ENCODE data around the gene AVP. TPM values are rescaled to one million over a fixed set of nuclear protein-coding genes. Genes with fewer than 3 reads are reported as not detected.

AVP gene
- total RNA-seq, 1 experiment from 2014 or later = not detected

DNA sequence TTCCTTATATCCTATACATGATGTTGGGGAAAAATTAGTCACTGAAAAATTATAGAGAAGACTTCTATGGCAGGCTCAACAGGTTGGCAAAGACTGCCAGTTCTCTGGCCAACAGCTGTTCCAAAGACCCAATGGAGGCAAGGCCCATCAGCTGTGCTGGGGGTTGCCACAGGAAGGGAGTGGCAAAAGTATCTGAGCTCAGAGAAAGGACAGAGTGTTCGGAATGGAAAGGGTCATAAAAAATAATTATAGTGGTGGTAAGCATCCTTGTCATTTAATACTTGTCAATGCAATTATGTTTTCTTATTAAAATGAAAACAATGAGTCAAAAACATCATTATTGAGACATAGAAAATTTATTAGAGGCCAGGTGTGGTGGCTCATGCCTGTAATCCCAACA, 39.0 kb upstream of the AVP start:
- Histone ChIP-seq H3K27ac (peak overlapping the region; percentile 50), H3K4me3 (no peak overlapping the region), H3K4me1 (replicated peaks; ENCODE audit: insufficient read depth) (0 out of 2 replicates have a peak, but pooled peaks cover 7% of the 10 kb centered on the region), H3K27me3 (ENCODE audit: insufficient read depth, low read depth) (no peaks in the 10 kb centered on the region), H3K79me2 (ENCODE audit: low read depth) (no peaks in the 10 kb centered on the region), H3K36me3 (ENCODE audit: low read depth) (no peaks in the 10 kb centered on the region), H2AFZ (no peak overlapping the region), H3K9me3 (ENCODE audit: insufficient read depth, low read depth) (no peaks in the 10 kb centered on the region), H3F3A (ENCODE audit: insufficient read depth, low read depth) (no peaks in the 10 kb centered on the region), H3K4me2 (no peak overlapping the region), H4K20me1 (ENCODE audit: insufficient read depth) (no peaks in the 10 kb centered on the region), H3K9me2 (ENCODE audit: insufficient read depth) (no peaks in the 10 kb centered on the region)
- DNase-seq = no peak
- POLR2A ChIA-PET (ENCODE audit: unreplicated experiment) = no interaction called here
- TF ChIP-seq, protein P1, sequence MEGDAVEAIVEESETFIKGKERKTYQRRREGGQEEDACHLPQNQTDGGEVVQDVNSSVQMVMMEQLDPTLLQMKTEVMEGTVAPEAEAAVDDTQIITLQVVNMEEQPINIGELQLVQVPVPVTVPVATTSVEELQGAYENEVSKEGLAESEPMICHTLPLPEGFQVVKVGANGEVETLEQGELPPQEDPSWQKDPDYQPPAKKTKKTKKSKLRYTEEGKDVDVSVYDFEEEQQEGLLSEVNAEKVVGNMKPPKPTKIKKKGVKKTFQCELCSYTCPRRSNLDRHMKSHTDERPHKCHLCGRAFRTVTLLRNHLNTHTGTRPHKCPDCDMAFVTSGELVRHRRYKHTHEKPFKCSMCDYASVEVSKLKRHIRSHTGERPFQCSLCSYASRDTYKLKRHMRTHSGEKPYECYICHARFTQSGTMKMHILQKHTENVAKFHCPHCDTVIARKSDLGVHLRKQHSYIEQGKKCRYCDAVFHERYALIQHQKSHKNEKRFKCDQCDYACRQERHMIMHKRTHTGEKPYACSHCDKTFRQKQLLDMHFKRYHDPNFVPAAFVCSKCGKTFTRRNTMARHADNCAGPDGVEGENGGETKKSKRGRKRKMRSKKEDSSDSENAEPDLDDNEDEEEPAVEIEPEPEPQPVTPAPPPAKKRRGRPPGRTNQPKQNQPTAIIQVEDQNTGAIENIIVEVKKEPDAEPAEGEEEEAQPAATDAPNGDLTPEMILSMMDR (conservative IDR thresholded peaks at IDR 0.05) = no peak
- no peak for TF ChIP-seq EZH2 (IDR thresholded peaks at IDR 0.05; ENCODE audit: low read depth)
- CTCF ChIA-PET = no interaction called here
- intact Hi-C loops (cut with micrococcal nuclease; ENCODE audit: unreplicated experiment) = no loop called here
- no TSS peak for BruUV-seq (replicated peaks)

DNA sequence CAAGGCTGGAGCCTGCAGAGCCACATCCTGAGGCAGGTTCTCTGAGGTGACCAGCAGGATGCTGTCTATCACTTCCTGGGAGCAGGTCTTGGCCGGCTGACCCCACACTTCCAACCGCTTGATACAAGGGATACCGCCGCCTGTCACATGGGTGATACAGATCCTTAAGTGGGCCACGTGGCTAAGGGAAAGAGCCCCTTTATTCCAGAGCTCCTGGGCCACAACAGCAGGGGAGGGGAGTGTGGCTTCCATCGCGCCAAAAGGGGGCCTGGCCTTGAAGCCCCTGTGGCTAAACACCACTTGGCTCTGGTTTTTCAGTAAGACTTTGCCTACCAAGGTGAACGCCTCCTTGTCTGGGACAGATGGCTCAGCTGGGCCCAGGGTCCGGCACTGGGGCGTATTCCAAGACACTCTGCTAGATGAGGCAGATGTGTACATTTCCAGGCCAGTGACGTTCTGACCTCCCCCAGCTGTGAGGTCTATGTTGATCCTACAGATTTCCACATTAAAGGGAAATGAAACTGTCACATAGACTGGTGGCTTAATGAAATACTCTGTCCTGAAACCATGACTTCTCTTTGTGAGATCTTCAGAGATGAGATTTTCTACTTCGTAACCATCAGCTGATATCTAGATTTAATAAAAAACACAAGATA, 37.6 kb upstream of the AVP start:
- BruUV-seq (replicated peaks) = no TSS peak
- TF ChIP-seq EZH2 (IDR thresholded peaks at IDR 0.05; ENCODE audit: low read depth) = no peak
- TF ChIP-seq, protein P1 (conservative IDR thresholded peaks at IDR 0.05) = no peak
- H3K4me3 ChIP-seq = no peak overlapping the region
- no peaks in the 10 kb centered on the region for H4K20me1 ChIP-seq (ENCODE audit: insufficient read depth)
- DNase-seq = no peak
- no peaks in the 10 kb centered on the region for H3K9me2 ChIP-seq (ENCODE audit: insufficient read depth)
- CTCF ChIA-PET = interaction anchor here (0.5 kb wide), 1 partner anchor 11 kb away, joined by 3 read pairs; no protein-coding TSS in a partner anchor
- H3K4me2 ChIP-seq = no peak overlapping the region
- no peaks in the 10 kb centered on the region for H3K27me3 ChIP-seq (ENCODE audit: insufficient read depth, low read depth)
- 0 out of 2 replicates have a peak, but pooled peaks cover 7% of the 10 kb centered on the region for H3K4me1 ChIP-seq (replicated peaks; ENCODE audit: insufficient read depth)
- H2AFZ ChIP-seq = no peak overlapping the region
- peak overlapping the region; percentile 50 for H3K27ac ChIP-seq
- intact Hi-C loops (cut with micrococcal nuclease; ENCODE audit: unreplicated experiment) = no loop called here
- POLR2A ChIA-PET (ENCODE audit: unreplicated experiment) = no interaction called here
- no peaks in the 10 kb centered on the region for H3K9me3 ChIP-seq (ENCODE audit: insufficient read depth, low read depth)
- no peaks in the 10 kb centered on the region for H3K36me3 ChIP-seq (ENCODE audit: low read depth)
- no peaks in the 10 kb centered on the region for H3F3A ChIP-seq (ENCODE audit: insufficient read depth, low read depth)
- no peaks in the 10 kb centered on the region for H3K79me2 ChIP-seq (ENCODE audit: low read depth)

DNA sequence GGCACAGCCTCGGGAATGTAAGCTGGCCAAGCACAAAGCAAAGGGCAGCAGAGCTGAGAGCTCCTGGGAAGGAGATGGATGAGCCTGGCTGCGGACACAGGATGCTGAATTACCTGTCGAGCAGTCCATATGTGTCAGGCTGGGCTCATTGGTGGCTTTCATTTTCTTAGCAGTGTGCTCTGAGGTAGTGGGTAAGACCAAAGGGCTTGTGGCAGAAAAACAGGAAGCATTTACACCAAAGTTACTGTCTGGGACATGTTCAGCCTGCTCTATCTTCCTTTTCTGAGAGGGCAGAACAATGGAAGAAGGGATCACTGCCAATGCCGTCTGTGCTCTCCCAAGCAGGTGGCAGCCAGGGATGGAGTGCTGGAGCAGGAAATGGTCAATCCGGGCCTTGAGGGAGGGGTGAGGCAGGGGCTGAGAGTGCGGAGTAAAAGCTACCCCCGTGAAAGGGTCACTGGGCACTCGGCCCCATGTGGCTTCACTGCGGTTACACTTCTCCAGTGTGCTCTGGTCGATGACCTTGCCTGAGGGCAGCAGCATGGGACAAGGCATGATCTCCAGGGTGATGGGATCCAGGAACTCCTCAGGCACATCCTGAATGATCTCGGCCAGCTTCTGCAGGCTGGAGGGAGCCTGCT, 36.9 kb upstream of the AVP start:
- BruUV-seq (replicated peaks) = no TSS peak
- Histone ChIP-seq H4K20me1 (ENCODE audit: insufficient read depth) (0 out of 2 replicates have a peak, but pooled peaks cover 1% of the 10 kb centered on the region), H3K4me2 (no peak overlapping the region), H3K9me3 (ENCODE audit: insufficient read depth, low read depth) (no peaks in the 10 kb centered on the region), H3F3A (ENCODE audit: insufficient read depth, low read depth) (no peaks in the 10 kb centered on the region), H3K4me1 (replicated peaks; ENCODE audit: insufficient read depth) (0 out of 2 replicates have a peak, but pooled peaks cover 7% of the 10 kb centered on the region), H3K9me2 (ENCODE audit: insufficient read depth) (no peaks in the 10 kb centered on the region), H3K27ac (no peak overlapping the region), H3K27me3 (ENCODE audit: insufficient read depth, low read depth) (no peaks in the 10 kb centered on the region), H3K36me3 (ENCODE audit: low read depth) (no peaks in the 10 kb centered on the region), H2AFZ (no peak overlapping the region), H3K79me2 (ENCODE audit: low read depth) (no peaks in the 10 kb centered on the region), H3K4me3 (no peak overlapping the region)
- ChIA-PET CTCF (no interaction called here), POLR2A (ENCODE audit: unreplicated experiment) (no interaction called here)
- no peak for TF ChIP-seq EZH2 (IDR thresholded peaks at IDR 0.05; ENCODE audit: low read depth)
- TF ChIP-seq, protein P1 (conservative IDR thresholded peaks at IDR 0.05) = no peak
- no peak for DNase-seq
- intact Hi-C loops (cut with micrococcal nuclease; ENCODE audit: unreplicated experiment) = no loop called here

All from PC-9 (cell line).